HCT116 (cell line): ENCODE results near the gene RNASE8.

ENCODE experiments used
- EZH2 ChIP-seq: fragments of 200-600 bp; sonication (generic); IDR thresholded peaks from 2 replicates; pipeline ENCODE4 v1.6.1; 2017; ENCODE audit warnings: antibody characterized with exemption, mixed run types
- POLR2A ChIP-seq: IDR thresholded peaks from 2 replicates; pipeline ENCODE4 v1.7.0; 2011; ENCODE audit warnings: borderline replicate concordance; ENCODE audit not compliant: insufficient read depth, insufficient read length; ENCODE audit errors: extremely low read depth
- ZFX ChIP-seq: fragments of 450-650 bp; IDR thresholded peaks from 2 replicates; pipeline ENCODE4 v1.6.1; 2017
- TF ChIP-seq, protein P1 (sequence below), 3 experiments: fragments of 200-600 bp in 1 of 3; sonication (generic) in 1 of 3; IDR thresholded peaks in 2 of 3; conservative IDR thresholded peaks in 1 of 3; 2 replicates each; pipeline ENCODE4 v1.5.1; 2012 to 2017; ENCODE audit warnings: low read depth in 2 of 3, low read length in 2 of 3, antibody characterized with exemption in 1 of 3, borderline replicate concordance in 1 of 3, control low read depth in 1 of 3, mild to moderate bottlenecking in 1 of 3, mixed read lengths in 1 of 3, mixed run types in 1 of 3, moderate library complexity in 1 of 3; ENCODE audit not compliant: insufficient read depth in 1 of 3
- TF ChIP-seq, protein P2 (sequence below): IDR thresholded peaks from 2 replicates; pipeline ENCODE4 v1.6.1; 2012

DNA sequence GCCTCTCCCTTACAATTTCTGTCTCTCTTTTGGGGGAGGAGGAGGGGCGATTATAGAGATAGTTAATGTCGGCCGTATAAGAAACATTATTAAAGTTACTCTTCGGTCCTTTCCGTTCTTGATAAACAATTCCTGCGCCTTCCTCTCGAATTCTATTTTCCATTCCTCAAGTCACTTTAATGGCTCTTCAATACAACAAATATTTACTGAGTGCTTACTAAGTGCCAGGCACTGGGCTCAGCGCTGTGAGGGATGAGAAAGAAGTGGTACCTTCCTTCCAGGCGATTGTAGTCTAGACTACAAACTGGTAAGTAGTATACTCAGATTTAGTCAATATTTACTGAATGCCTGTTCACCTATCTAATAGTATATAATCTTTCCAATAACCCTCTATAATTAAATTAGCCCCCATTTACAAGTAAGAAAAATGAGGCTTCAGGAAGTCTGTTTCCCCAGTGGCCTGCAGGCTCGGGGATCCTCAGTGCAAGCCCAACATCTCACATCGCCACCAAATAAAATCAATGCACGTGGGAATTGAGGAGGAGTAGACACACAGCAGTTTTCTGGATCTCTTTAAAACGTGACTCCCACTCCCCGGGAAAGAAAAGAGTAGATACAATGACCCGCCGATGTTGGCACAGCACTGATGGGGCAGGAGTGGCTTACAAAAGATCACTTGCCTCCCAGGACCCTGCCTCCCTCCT is 41.4 kb downstream of the RNASE8 start:
- TF ChIP-seq, protein P1, sequence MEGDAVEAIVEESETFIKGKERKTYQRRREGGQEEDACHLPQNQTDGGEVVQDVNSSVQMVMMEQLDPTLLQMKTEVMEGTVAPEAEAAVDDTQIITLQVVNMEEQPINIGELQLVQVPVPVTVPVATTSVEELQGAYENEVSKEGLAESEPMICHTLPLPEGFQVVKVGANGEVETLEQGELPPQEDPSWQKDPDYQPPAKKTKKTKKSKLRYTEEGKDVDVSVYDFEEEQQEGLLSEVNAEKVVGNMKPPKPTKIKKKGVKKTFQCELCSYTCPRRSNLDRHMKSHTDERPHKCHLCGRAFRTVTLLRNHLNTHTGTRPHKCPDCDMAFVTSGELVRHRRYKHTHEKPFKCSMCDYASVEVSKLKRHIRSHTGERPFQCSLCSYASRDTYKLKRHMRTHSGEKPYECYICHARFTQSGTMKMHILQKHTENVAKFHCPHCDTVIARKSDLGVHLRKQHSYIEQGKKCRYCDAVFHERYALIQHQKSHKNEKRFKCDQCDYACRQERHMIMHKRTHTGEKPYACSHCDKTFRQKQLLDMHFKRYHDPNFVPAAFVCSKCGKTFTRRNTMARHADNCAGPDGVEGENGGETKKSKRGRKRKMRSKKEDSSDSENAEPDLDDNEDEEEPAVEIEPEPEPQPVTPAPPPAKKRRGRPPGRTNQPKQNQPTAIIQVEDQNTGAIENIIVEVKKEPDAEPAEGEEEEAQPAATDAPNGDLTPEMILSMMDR (IDR thresholded peaks at IDR 0.05 in 2 of 3, conservative IDR thresholded peaks at IDR 0.05 in 1 of 3; ENCODE audit: borderline replicate concordance in 1 of 3, insufficient read depth in 1 of 3, low read depth in 2 of 3, low read length in 2 of 3) = no peak
- no peak for TF ChIP-seq ZFX
- TF ChIP-seq POLR2A = no peak
- TF ChIP-seq, protein P2, sequence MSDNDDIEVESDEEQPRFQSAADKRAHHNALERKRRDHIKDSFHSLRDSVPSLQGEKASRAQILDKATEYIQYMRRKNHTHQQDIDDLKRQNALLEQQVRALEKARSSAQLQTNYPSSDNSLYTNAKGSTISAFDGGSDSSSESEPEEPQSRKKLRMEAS = no peak
- no peak for TF ChIP-seq EZH2
